ENCODE results near the gene TK1.

Gene TK1

GRCh38 chr17:78168242-78168902, 18.5 kb downstream of the TK1 start, which contains the start of gene SYNGR2:
Gene SYNGR2, plus strand, starts transcription at chr17:78168581. Its CDS starts 36 bp downstream, at chr17:78168617.
- peak within 1 kb of the TSS in 1 of 2 experiments; percentile 66 for H3K27ac ChIP-seq (ENCODE audit: insufficient read depth in 1 of 2, low read depth in 1 of 2, low read length in 2 of 2, poor library complexity in 1 of 2, severe bottlenecking in 2 of 2)

DNA sequence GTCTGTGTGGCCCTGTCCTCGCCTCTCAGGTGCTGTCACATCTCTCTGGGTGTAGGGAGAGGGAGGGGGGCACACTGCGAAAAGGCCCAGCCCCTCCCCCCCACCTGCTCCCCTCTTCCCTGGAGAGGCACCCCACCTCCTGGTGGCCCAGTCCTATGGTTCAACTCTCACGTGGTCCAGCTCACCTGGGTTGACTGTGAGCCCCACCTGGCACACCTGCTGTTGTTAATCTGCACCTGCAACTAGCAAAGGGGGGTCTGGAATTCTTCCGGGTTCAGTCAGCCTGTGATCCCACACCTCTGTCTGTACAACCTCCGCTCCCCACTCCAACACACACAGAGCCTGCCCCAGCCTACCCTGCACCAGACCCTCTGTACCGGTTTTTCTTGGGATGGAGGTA, 20.4 kb downstream of the TK1 start:
- ChIA-PET CTCF (interaction anchor here (1.0 to 2.0 kb wide), 2 partner anchors 29 to 52 kb away, joined by 3 to 5 read pairs; no protein-coding TSS in a partner anchor), POLR2A (no interaction called here)
- H3K4me3 ChIP-seq (ENCODE audit: control insufficient read depth in 1 of 7, extremely low read depth in 1 of 7, insufficient read depth in 4 of 7, low read depth in 2 of 7, low read length in 6 of 7): no peak overlapping the region
- no peaks in the 10 kb centered on the region for H3K9me3 ChIP-seq (ENCODE audit: control extremely low read depth in 1 of 5, control insufficient read depth in 4 of 5, insufficient read depth in 2 of 5, low read depth in 1 of 5, low read length in 4 of 5)
- H3K36me3 ChIP-seq (ENCODE audit: control insufficient read depth in 4 of 4, insufficient read depth in 4 of 4, low read length in 3 of 4): peaks cover 0 to 7% (median 3%) of the 10 kb centered on the region in 4 experiments
- peaks cover 0 to 33% (median 27%) of the 10 kb centered on the region in 4 experiments for H3K4me1 ChIP-seq (ENCODE audit: control extremely low read depth in 1 of 4, control insufficient read depth in 4 of 4, insufficient read depth in 4 of 4, low read length in 3 of 4)
- WGBS (ENCODE audit: insufficient coverage): 81% methylated on average over 2 of the region's 6 CpGs
- no peak overlapping the region for H3K27ac ChIP-seq (ENCODE audit: insufficient read depth in 1 of 2, low read depth in 1 of 2, low read length in 2 of 2, poor library complexity in 1 of 2, severe bottlenecking in 2 of 2)
- no peak for DNase-seq
- no peaks in the 10 kb centered on the region for H3K27me3 ChIP-seq (replicated peaks in 2 of 5; ENCODE audit: control insufficient read depth in 4 of 5, insufficient read depth in 5 of 5, low read length in 4 of 5)

More at GRCh38 chr17:78168242-78168902, 18.5 kb downstream of the TK1 start, which contains the start of gene SYNGR2:
- Histone ChIP-seq H3K36me3 (ENCODE audit: control insufficient read depth in 4 of 4, insufficient read depth in 4 of 4, low read length in 3 of 4) (peaks cover 0 to 20% (median 15%) of the 10 kb centered on the region in 4 experiments), H3K9me3 (ENCODE audit: control extremely low read depth in 1 of 5, control insufficient read depth in 4 of 5, insufficient read depth in 2 of 5, low read depth in 1 of 5, low read length in 4 of 5) (no peaks in the 10 kb centered on the region), H3K4me3 (ENCODE audit: control insufficient read depth in 1 of 7, extremely low read depth in 1 of 7, insufficient read depth in 4 of 7, low read depth in 2 of 7, low read length in 6 of 7) (peak within 1 kb of the TSS; percentile 36 to 79 (median 71)), H3K27me3 (replicated peaks in 2 of 5; ENCODE audit: control insufficient read depth in 4 of 5, insufficient read depth in 5 of 5, low read length in 4 of 5) (no peaks in the 10 kb centered on the region), H3K4me1 (ENCODE audit: control extremely low read depth in 1 of 4, control insufficient read depth in 4 of 4, insufficient read depth in 4 of 4, low read length in 3 of 4) (peaks cover 0 to 40% (median 37%) of the 10 kb centered on the region in 4 experiments)
- CTCF ChIA-PET: interaction anchor here (1.3 to 8.8 kb wide), 3 partner anchors 12 to 32 kb away, joined by 3 to 76 read pairs (median 4); no protein-coding TSS in a partner anchor
- under 1% methylated on average over 66 of the region's 84 CpGs for WGBS (ENCODE audit: insufficient coverage)
- POLR2A ChIA-PET: interaction anchor here (0.6 kb wide), 1 partner anchor 39 kb away, joined by 3 read pairs; no protein-coding TSS in a partner anchor
- peak; percentile 71 to 88 (median 83) for DNase-seq

DNA sequence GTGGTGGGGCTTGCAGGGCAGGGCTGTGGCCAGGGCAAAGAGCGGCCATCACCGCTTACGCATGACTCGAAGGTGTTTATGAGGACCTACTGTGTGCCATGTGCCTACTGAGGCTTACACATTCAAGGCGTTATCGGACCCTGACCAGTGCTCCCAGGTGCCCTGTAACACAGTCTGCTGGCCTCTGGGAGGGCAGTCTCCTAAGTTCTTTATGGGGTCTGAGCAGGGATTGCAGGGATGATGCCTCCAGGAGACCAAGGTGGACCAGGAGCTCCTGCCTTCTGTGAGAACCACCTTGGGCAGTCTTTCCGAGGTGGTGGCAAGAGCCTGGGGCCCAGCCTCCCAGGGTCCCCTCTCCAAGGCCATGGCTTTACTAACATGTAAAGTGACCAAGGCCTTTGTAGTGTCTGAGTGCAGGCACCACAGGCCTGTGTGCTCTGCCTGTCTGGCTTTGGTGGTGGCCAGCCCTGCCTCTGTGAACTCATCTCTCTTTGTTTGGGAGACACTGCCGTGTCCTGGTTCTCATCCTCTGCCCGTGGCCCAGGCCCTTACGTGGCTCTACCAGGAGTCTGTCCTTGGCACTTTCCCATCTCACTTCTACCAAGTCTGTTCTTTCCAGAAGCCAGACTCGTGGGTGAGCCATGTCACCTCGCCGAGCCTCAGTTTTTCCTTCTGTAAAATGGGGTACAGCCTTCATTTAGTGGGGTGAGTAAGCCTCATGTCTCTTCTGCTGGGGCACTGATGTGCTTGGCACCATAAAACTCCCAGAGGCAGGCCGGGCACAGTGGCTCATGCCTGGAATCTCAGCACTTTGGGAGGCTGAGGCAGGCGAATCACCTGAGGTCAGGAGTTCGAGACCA, 21.9 kb downstream of the TK1 start:
- H3K27me3 ChIP-seq (replicated peaks in 2 of 5; ENCODE audit: control insufficient read depth in 4 of 5, insufficient read depth in 5 of 5, low read length in 4 of 5): no peaks in the 10 kb centered on the region
- CTCF ChIA-PET: no interaction called here
- DNase-seq: no peak
- peaks cover 0 to 42% (median 23%) of the 10 kb centered on the region in 4 experiments for H3K4me1 ChIP-seq (ENCODE audit: control extremely low read depth in 1 of 4, control insufficient read depth in 4 of 4, insufficient read depth in 4 of 4, low read length in 3 of 4)
- H3K27ac ChIP-seq (ENCODE audit: insufficient read depth in 1 of 2, low read depth in 1 of 2, low read length in 2 of 2, poor library complexity in 1 of 2, severe bottlenecking in 2 of 2): no peak overlapping the region
- H3K4me3 ChIP-seq (ENCODE audit: control insufficient read depth in 1 of 7, extremely low read depth in 1 of 7, insufficient read depth in 4 of 7, low read depth in 2 of 7, low read length in 6 of 7): no peak overlapping the region
- H3K36me3 ChIP-seq (ENCODE audit: control insufficient read depth in 4 of 4, insufficient read depth in 4 of 4, low read length in 3 of 4): no peaks in the 10 kb centered on the region
- no peaks in the 10 kb centered on the region for H3K9me3 ChIP-seq (ENCODE audit: control extremely low read depth in 1 of 5, control insufficient read depth in 4 of 5, insufficient read depth in 2 of 5, low read depth in 1 of 5, low read length in 4 of 5)
- WGBS (ENCODE audit: insufficient coverage): 100% methylated on average over 13 of the region's 16 CpGs
- POLR2A ChIA-PET: no interaction called here

DNA sequence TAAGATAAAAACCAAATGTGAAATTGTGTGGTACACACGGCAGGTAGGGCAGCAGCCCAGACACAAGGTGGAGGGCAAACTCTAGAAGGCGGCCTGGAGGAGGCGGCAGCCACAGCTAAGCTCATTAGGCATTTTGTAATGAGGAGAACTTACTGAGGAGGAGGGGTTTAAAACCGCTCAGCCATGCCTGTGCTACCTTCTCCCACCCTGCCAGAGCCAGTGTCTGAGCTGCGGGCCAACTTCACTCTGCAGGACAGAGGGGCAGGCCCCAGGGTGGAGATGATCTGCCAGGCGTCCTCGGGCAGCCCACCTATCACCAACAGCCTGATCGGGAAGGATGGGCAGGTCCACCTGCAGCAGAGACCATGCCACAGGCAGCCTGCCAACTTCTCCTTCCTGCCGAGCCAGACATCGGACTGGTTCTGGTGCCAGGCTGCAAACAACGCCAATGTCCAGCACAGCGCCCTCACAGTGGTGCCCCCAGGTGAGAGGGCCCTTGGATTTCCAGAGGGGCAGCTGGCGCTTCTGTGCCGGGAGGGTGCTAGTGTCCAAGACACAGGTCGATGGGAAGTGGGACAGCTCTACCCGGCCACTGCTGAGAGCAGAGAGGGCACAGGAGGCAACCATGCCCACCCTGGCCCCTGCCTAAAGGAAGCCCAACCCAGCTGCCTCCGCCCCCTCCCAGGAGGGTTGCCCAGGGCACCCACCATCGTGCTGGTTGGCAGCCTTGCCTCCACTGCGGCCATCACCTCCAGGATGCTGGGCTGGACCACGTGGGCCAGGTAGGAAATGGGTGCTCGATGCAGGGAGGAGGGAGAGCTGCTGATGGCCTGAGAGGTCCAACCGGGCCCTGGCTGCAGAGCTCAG, 22.7 kb downstream of the TK1 start:
- no peaks in the 10 kb centered on the region for H3K27me3 ChIP-seq (replicated peaks in 2 of 5; ENCODE audit: control insufficient read depth in 4 of 5, insufficient read depth in 5 of 5, low read length in 4 of 5)
- no peak overlapping the region for H3K27ac ChIP-seq (ENCODE audit: insufficient read depth in 1 of 2, low read depth in 1 of 2, low read length in 2 of 2, poor library complexity in 1 of 2, severe bottlenecking in 2 of 2)
- peaks cover 0 to 42% (median 22%) of the 10 kb centered on the region in 4 experiments for H3K4me1 ChIP-seq (ENCODE audit: control extremely low read depth in 1 of 4, control insufficient read depth in 4 of 4, insufficient read depth in 4 of 4, low read length in 3 of 4)
- ChIA-PET CTCF (interaction anchor here (3.3 kb wide), 1 partner anchor 17 kb away, joined by 12 read pairs; the partner anchor contains the start of gene C17orf99), POLR2A (no interaction called here)
- no peaks in the 10 kb centered on the region for H3K36me3 ChIP-seq (ENCODE audit: control insufficient read depth in 4 of 4, insufficient read depth in 4 of 4, low read length in 3 of 4)
- H3K4me3 ChIP-seq (ENCODE audit: control insufficient read depth in 1 of 7, extremely low read depth in 1 of 7, insufficient read depth in 4 of 7, low read depth in 2 of 7, low read length in 6 of 7): no peak overlapping the region
- WGBS (ENCODE audit: insufficient coverage): 62% methylated on average over 18 of the region's 22 CpGs
- DNase-seq: no peak
- no peaks in the 10 kb centered on the region for H3K9me3 ChIP-seq (ENCODE audit: control extremely low read depth in 1 of 5, control insufficient read depth in 4 of 5, insufficient read depth in 2 of 5, low read depth in 1 of 5, low read length in 4 of 5)

DNA sequence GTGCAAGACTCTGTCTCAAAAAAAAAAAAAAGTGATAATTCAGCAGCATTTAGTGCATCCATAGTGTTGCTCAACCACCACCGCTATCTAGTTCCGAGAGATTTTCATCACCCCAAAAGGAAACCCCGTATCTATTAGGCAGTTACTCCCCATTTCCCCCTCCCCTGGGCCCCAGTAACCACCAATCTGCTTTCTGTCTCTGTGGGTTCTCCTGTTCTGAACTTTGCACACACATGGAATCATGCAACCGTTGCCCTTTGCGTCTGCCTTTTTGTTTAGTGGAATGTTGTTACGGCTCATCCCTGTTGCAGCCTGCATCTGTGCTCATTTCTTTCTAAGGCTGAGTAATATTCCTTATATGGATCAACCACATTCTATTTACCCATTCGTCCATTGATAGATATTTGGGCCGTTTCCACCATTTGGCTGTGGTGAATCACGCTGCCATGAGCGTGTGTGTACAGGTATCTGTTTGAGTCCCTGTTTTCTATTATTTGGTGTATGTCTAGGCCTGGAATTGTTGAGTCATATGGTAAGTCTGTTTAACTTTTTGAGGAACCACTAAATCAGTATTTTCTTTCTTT, 27.2 kb downstream of the TK1 start:
- WGBS (ENCODE audit: insufficient coverage): 13% methylated on average over 3 of the region's 10 CpGs
- Histone ChIP-seq H3K27ac (ENCODE audit: insufficient read depth in 1 of 2, low read depth in 1 of 2, low read length in 2 of 2, poor library complexity in 1 of 2, severe bottlenecking in 2 of 2) (peak overlapping the region in 1 of 2 experiments; percentile 1), H3K36me3 (ENCODE audit: control insufficient read depth in 4 of 4, insufficient read depth in 4 of 4, low read length in 3 of 4) (no peaks in the 10 kb centered on the region), H3K4me3 (ENCODE audit: control insufficient read depth in 1 of 7, extremely low read depth in 1 of 7, insufficient read depth in 4 of 7, low read depth in 2 of 7, low read length in 6 of 7) (peak overlapping the region in 1 of 7 experiments; percentile 33), H3K4me1 (ENCODE audit: control extremely low read depth in 1 of 4, control insufficient read depth in 4 of 4, insufficient read depth in 4 of 4, low read length in 3 of 4) (peaks cover 2 to 46% (median 23%) of the 10 kb centered on the region in 4 experiments), H3K27me3 (replicated peaks in 2 of 5; ENCODE audit: control insufficient read depth in 4 of 5, insufficient read depth in 5 of 5, low read length in 4 of 5) (no peaks in the 10 kb centered on the region), H3K9me3 (ENCODE audit: control extremely low read depth in 1 of 5, control insufficient read depth in 4 of 5, insufficient read depth in 2 of 5, low read depth in 1 of 5, low read length in 4 of 5) (no peaks in the 10 kb centered on the region)
- ChIA-PET CTCF (no interaction called here), POLR2A (no interaction called here)
- DNase-seq: peak; percentile 52 to 78 (median 74)

DNA sequence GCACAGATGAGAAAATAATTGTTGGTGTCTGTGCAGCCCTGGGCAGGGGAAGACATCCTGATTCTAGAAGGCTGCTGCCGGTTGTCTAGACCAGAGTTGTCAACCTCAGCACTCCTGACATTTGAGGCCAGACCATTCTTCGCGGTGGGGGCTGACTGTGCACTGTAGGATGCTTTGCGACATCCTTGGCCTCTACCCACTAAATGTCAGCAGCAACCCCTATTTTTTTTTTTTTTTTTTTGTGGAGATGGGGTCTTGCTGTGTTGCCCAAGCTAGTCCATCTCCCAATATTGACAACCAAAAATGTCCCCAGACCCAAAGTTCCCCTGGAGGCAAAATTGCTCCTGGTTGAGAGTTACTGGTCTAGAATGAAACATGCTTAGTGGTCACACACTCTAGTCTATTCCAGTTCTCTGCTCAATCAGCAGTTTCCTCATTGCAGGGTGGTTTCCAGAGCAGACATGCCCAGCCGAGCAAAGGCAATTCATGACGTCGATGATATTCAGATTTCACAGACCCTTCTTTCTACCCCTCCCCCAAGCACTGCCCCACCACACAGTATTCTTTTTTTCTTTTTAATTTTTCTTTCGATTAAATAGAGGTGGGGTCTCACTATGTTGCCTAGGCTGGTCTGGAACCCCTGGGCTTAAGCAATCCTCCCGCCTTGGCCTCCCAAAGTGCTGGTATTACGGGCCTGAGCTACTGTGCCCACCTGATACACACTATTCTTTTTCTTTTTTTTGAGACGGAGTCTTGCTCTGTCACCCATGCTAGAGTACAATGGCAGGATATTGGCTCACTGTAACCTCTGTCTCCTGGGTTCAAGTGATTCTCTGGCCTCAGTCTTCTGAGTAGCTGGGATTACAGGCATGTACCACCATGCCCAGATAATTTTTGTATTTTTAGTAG, 31.7 kb downstream of the TK1 start:
- CTCF ChIA-PET: no interaction called here
- POLR2A ChIA-PET: no interaction called here
- no peak overlapping the region for H3K4me3 ChIP-seq (ENCODE audit: control insufficient read depth in 1 of 7, extremely low read depth in 1 of 7, insufficient read depth in 4 of 7, low read depth in 2 of 7, low read length in 6 of 7)

More for the DNA sequence above, 31.7 kb downstream of the TK1 start:
- no peaks in the 10 kb centered on the region for H3K27me3 ChIP-seq (replicated peaks in 2 of 5; ENCODE audit: control insufficient read depth in 4 of 5, insufficient read depth in 5 of 5, low read length in 4 of 5)
- no peak overlapping the region for H3K27ac ChIP-seq (ENCODE audit: insufficient read depth in 1 of 2, low read depth in 1 of 2, low read length in 2 of 2, poor library complexity in 1 of 2, severe bottlenecking in 2 of 2)
- H3K36me3 ChIP-seq (ENCODE audit: control insufficient read depth in 4 of 4, insufficient read depth in 4 of 4, low read length in 3 of 4): no peaks in the 10 kb centered on the region
- 51% methylated on average over 6 of the region's 11 CpGs for WGBS (ENCODE audit: insufficient coverage)
- H3K4me1 ChIP-seq (ENCODE audit: control extremely low read depth in 1 of 4, control insufficient read depth in 4 of 4, insufficient read depth in 4 of 4, low read length in 3 of 4): peaks cover 2 to 22% (median 18%) of the 10 kb centered on the region in 4 experiments
- no peaks in the 10 kb centered on the region for H3K9me3 ChIP-seq (ENCODE audit: control extremely low read depth in 1 of 5, control insufficient read depth in 4 of 5, insufficient read depth in 2 of 5, low read depth in 1 of 5, low read length in 4 of 5)
- peak; percentile 74 to 93 (median 90) for DNase-seq
